Ramos (cell line): ENCODE results near the gene SHISAL1.
"Not testable (repeated sequence)": the region's sequence is repeated elsewhere in the genome, so short reads cannot be mapped to it uniquely, and the experiment has no call there.

Experiments
- in situ Hi-C: fragments of 300-500 bp; cut with MboI; formaldehyde crosslinking; loops from one replicate; pipeline ENCODE4 v1.14.3; 2022; ENCODE audit warnings: low sequenced_read_pairs; ENCODE audit not compliant: unreplicated experiment

SHISAL1 gene

DNA sequence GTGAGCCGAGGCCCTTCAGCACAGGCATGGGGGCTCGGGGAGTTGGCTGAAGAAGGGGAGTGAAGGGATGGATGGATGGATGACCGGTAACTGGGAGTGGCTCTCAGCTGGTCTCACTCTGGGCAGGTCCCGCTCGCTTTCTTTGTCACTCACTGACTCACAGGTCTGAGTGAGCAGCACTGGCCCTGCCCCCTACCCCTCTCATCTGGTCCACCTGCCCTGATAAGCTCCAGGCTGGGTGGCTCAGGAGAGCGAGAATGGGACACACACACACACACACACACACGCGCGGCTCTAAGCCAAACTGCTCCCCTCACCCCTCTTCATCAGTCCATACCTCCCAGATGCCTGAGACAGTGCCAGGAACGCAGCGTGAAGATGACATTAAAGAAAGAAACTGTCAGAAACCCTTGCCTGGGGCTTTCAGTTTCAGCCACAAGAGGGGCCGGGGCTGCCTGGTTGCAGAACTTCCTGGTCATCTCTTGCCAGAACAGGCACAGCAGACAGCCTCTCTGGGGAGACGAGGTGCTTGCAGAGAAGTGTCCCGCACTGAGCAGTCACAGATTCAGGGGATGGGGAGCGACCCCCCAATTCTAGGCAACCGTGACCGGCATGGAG is 16.5 kb upstream of the SHISAL1 start:
- in situ Hi-C loops: no loop called here

DNA sequence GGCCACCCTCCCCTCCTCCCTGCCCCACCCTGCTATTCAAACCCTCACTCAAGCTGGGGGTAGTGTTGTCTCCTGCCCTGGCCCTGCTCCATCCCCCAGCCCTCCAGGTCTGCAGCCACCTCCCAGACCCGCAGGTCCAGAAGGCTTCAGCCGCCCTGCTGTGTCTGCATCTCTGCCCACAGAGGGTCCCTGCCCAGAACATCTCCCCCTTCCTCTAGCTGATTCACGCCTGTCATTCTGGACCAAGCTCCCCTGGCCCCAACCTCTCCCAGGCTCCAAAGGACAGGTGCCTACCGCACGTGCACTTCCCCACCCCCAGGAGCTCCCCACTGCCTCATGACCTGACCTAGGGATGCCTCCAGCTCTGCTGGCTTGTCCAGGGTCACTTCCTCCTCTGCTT is 16.0 kb upstream of the SHISAL1 start:
- in situ Hi-C loops: no loop called here

GRCh38 chr22:44328326-44328725 is 15.6 kb upstream of the SHISAL1 start:
- in situ Hi-C loops: no loop called here

GRCh38 chr22:44326491-44326885 is 13.7 kb upstream of the SHISAL1 start:
- in situ Hi-C loops: no loop called here

DNA sequence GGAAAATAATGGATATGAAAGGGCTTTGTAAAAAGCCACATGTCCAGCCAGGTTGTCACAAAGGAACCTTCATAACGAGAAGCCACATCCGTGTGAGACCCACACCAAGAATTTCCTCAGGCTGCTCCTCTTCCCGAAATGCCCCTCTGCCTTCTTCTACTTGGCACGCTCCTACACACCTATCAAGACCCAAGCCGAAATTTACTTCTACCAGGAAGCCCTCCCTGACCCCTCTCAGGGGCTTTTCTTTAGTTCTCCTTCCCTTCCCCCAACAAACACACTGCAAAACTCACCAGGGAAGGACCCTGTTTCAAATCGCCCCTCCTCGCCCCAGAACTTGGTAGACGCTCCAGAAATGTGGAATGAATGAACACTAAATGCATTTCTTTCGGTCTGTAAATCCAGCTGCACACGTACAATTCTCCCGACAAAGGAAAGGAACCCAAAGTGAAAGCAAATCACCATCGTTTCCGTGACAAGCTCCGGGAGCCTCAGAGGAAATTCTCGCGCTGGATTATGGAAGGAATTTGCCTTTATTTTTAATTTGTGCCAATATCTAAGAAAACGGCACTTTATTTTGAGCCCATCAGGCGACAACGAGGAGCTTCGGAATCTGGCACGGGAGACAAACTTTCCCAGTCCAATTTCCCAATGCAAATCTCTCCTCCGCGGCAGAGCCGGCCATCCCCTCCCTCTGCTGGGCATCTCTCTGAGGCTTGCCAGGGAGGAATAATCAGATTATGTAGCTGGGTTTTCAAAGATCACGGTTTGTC is 13.2 kb upstream of the SHISAL1 start:
- in situ Hi-C loops: no loop called here

DNA sequence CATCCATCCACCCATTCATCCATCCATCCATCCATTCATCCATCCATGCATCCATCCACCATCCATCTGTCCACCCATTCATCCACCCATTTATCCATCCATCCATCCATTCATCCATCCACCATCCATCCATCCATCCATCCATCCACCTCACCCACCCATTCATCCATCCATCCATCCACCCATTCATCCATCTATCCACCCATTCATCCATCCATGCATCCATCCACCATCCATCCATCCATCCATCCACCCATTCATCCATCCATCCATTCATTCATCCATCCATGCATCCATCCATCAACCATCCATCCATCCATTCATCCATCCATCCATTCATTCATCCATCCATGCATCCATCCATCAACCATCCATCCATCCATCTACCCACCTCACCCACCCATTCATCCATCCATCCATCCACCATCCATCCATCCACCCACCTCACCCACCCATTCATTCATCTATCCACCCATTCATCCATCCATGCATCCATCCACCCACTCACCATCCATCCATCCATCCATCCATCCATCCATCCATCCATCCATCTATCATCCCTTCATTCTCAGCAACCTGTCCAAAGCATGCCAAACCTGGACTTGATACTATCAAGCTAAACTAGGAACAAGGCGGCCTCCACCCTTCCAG is 10.5 kb upstream of the SHISAL1 start:
- in situ Hi-C loops: not testable (repeated sequence)

GRCh38 chr22:44319685-44320084 is 6.9 kb upstream of the SHISAL1 start:
- in situ Hi-C loops: no loop called here

DNA sequence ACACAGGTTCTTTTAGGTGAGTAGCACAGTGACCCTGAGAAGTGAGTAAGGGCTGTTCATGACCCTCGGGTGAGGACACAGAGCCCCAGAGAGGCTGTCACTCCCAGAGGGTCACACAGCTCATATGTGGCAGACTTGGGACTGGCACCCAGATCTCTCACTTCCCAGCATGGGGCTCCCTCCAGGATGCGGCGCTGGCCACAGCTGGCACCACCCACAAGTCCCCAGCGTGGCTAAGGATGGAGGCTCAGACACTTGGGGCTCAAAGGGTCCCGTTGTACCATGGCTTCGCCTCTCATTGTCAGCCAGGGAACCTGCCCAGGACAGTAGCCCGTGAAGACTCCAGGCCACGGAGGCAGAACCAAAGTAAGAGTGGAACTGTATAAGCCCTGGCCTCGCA is 6.0 kb upstream of the SHISAL1 start:
- in situ Hi-C loops: no loop called here

DNA sequence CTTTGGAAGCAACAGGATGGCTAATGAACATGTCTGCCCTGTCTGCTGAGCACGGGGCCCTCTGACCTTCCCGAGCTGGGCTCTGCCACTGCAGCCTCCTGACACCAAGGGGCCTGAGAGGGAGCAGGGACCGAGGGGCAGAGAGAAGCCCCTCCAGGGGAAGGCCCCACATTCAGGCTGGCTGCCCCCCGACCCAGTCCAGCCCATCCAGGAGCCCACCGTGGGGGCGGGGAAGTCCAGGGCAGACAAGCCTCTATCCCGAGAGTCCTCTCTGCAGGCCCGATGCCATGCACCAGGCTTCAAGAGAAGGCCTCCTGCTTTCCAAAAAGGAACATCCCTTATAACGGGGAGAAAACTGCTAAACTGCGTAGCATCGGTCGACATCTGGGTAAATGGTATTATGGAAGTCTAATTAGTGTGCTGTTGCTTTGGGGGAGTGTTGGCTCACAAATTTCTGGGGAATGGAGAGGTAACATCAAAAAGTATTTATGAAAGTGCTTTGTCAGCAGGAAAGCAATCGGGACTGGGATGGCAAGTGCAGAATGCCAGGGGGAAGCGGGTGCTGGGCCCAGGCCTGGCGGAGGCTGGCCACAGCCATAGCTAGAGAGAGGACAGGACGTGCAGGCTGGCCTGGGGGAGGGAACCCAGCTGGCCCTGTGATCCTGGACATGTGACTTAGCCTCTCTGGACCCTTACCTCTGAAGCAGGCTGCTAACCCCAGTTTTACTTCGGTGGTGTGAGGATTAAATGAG is 5.3 kb upstream of the SHISAL1 start:
- in situ Hi-C loops: no loop called here

GRCh38 chr22:44317123-44317444 is 4.3 kb upstream of the SHISAL1 start:
- in situ Hi-C loops: no loop called here

GRCh38 chr22:44316393-44317122 is 3.8 kb upstream of the SHISAL1 start:
- in situ Hi-C loops: no loop called here

GRCh38 chr22:44314425-44315067 is 1.8 kb upstream of the SHISAL1 start:
- in situ Hi-C loops: no loop called here

DNA sequence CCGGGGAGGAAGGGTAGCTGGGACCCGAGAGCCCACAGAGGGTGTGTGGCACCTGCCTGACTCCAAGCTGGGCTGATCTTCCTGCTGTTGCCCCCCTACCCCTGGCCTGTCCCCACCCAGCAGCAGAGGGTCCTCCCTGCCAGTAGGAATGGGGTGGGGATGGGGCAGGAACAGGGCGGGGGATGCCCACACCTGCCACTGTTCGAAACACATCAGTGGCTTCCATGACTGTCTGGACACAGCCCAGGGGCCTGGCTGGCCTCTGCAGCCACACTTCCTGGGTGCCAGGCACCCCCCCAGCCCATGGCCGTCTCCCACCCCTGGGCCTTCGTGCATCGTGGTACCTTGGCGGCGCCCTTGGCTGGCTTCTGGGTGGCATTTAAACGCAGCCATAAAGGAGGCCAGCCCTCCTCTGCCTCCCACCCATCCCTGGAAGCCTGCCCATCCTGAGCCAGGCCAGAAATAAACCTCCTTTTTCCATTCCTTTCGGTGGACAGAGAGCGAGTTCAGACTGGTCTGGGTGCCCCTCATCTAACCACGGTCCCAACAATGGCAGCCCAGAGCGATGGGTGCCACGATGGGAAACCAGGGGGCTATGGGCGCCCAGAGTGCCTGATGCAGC is 745 bp upstream of the SHISAL1 start:
- in situ Hi-C loops: no loop called here

GRCh38 chr22:44311855-44312170 is 938 bp downstream of the SHISAL1 start:
- in situ Hi-C loops: no loop called here

DNA sequence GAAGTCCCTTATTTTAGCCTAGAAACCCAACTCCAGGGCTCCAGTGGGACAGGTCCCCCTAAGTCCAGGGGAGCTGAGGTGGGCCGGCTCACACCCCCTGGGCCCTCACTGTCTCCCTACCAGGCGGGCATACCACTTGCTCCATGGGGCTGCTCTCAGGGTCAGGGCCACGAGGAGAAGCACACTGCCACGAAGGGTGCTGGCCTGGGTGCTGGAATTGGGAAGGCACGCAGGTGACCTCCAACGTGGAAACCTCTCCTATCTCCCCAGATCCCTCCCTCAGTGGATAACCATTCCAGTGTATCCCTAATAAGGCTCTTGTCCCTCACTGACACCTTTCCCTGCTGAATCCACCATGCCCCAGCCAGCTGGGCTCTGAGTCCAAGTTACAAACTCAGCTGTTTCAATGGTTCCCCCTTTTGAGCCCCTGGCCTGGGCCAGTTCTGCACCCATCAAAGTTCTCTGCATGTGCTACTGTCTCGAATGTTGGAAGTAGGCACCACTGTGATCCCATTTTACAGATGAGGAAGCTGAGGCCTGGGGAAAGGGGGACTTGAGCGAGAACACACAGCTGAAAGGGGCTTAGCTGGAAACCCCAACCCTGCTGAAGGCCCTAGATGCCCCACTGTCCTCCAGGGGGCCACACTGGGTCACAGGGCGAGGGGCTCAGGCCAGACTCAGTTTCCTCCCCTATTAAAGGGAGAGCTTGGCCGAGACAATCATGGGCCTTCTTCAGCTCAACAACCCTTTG is 1.5 kb downstream of the SHISAL1 start:
- in situ Hi-C loops: no loop called here

DNA sequence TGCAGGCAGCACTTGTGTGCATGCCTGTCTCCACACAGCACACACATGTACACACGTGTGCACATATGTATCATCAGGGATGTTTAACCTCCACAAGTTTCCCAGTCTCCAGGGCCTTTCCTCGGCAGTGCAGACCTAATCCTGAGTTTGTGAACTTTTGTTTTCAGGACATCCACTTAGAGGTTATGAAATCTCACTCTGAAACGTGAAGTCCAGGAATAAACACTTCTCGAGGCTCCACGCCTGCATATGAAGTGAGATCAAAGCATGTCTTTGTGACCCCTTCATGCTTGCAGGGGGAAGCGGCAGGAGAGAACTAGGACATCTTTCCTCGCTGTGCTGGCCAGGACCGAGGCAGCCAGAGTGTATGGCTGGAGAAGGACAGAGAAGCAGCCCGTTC is 3.1 kb downstream of the SHISAL1 start:
- in situ Hi-C loops: no loop called here

GRCh38 chr22:44309137-44309536 is 3.6 kb downstream of the SHISAL1 start:
- in situ Hi-C loops: no loop called here

DNA sequence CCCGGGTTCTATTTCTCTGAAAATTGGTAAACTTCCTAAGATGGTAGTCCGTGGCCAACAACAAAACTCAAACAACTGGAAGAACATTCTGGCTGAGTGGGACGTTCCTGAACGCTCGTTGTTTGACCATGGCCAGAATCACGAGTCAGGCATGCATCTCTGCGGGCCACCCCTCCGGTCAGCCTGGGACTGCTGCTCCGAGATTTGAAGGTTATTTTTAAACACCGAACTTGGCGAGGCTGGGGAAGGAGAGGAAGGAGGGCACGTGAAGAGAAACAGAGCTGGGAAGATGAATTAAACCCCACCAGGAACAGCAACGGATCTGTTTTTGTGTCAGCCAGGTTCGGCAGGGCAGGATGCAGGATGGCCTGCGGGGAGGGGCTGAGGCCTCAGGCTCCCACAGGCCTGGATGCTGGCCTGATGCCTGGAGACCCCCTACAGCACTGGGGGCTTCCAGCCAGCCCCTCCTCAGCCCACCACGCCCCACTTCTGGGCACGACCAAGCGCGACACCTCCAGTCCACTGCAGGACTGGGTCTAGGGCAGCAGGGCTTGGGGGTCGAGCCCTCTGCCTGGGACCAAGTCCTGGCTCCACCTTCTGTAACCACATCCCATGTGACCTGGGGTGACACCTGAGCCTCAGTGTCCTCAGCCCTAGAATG is 5.1 kb downstream of the SHISAL1 start:
- in situ Hi-C loops: no loop called here
